ENCODE data around the gene ST3GAL4.

- TF ChIP-seq POLR2A (IDR thresholded peaks at IDR 0.05) (no peak), POLR2AphosphoS5 (IDR thresholded peaks at IDR 0.05) (no peak), CTCF (IDR thresholded peaks at IDR 0.05) (no peak), EP300 (IDR thresholded peaks at IDR 0.05) (no peak)
Measured at GRCh38 chr11:126339073-126339862, 16.2 kb upstream of the ST3GAL4 start.
